RWPE2 (cell line): ENCODE results near the gene DEPDC5.
"Not testable (repeated sequence)": the region's sequence is repeated elsewhere in the genome, so short reads cannot be mapped to it uniquely, and the experiment has no call there.

ENCODE experiments used
- ATAC-seq: fragments of 200-7000 bp; cut with Tn5 transposase; 3 replicates; pipeline ENCODE4 v1.9.1; 2021; ENCODE audit warnings: low read depth
- DNase-seq: peaks from one replicate; pipeline ENCODE4 v3.0.0-alpha.2; 2020; ENCODE audit warnings: low spot score
- H3K27ac ChIP-seq: fragments of 450-650 bp; 2 replicates; pipeline ENCODE4 v1.5.1; 2017; ENCODE audit warnings: mild to moderate bottlenecking; ENCODE audit not compliant: poor library complexity, severe bottlenecking
- H3K27me3 ChIP-seq: fragments of 250-450 bp; sonication (Bioruptor Pico); 2 replicates; pipeline ENCODE4 v1.5.1; 2021; ENCODE audit warnings: mild to moderate bottlenecking, moderate library complexity; ENCODE audit not compliant: insufficient read depth, poor library complexity, severe bottlenecking
- H3K36me3 ChIP-seq: fragments of 250-450 bp; sonication (Bioruptor Pico); 2 replicates; pipeline ENCODE4 v1.5.1; 2020; ENCODE audit warnings: low read depth, mild to moderate bottlenecking, moderate library complexity
- H3K4me1 ChIP-seq: fragments of 250-450 bp; sonication (Bioruptor Pico); 2 replicates; pipeline ENCODE4 v1.5.1; 2021; ENCODE audit warnings: mild to moderate bottlenecking, moderate library complexity; ENCODE audit not compliant: insufficient read depth, poor library complexity, severe bottlenecking
- H3K4me3 ChIP-seq: fragments of 250-450 bp; sonication (Bioruptor Pico); 2 replicates; pipeline ENCODE4 v1.5.1; 2021; ENCODE audit warnings: mild to moderate bottlenecking, moderate library complexity; ENCODE audit not compliant: severe bottlenecking
- H3K9me3 ChIP-seq: fragments of 250-450 bp; sonication (Bioruptor Pico); 2 replicates; pipeline ENCODE4 v1.5.1; 2021; ENCODE audit warnings: mild to moderate bottlenecking, moderate library complexity; ENCODE audit not compliant: severe bottlenecking
- CTCF ChIP-seq: fragments of 450-650 bp; IDR thresholded peaks from one replicate; pipeline ENCODE4 v1.5.1; 2017; ENCODE audit warnings: mild to moderate bottlenecking, moderate library complexity; ENCODE audit not compliant: poor library complexity, severe bottlenecking

The DEPDC5 gene

GRCh38 chr22:31768422-31769059 lies 14.7 kb downstream of the DEPDC5 start:
- H3K36me3 ChIP-seq = peaks cover 51% of the 10 kb centered on the region
- no peak for TF ChIP-seq CTCF
- DNase-seq (no peak), ATAC-seq (no peak)
- no peaks in the 10 kb centered on the region for H3K27me3 ChIP-seq
- H3K4me3 ChIP-seq = no peak overlapping the region
- H3K27ac ChIP-seq = no peak overlapping the region
- no peaks in the 10 kb centered on the region for H3K9me3 ChIP-seq
- H3K4me1 ChIP-seq = no peaks in the 10 kb centered on the region

- Histone ChIP-seq H3K4me3 (no peak overlapping the region), H3K9me3 (no peaks in the 10 kb centered on the region), H3K4me1 (no peaks in the 10 kb centered on the region), H3K27ac (no peak overlapping the region), H3K27me3 (no peaks in the 10 kb centered on the region), H3K36me3 (peaks cover 29% of the 10 kb centered on the region)
- no peak for TF ChIP-seq CTCF
- ATAC-seq (no peak), DNase-seq (no peak)
Measured at GRCh38 chr22:31773416-31773815, 19.6 kb downstream of the DEPDC5 start.

GRCh38 chr22:31776231-31776630 lies 22.4 kb downstream of the DEPDC5 start:
- no peaks in the 10 kb centered on the region for H3K4me1 ChIP-seq
- no peak overlapping the region for H3K4me3 ChIP-seq
- H3K27ac ChIP-seq = no peak overlapping the region
- peaks cover 40% of the 10 kb centered on the region for H3K36me3 ChIP-seq
- no peaks in the 10 kb centered on the region for H3K27me3 ChIP-seq
- TF ChIP-seq CTCF = no peak
- DNase-seq = no peak
- no peaks in the 10 kb centered on the region for H3K9me3 ChIP-seq
- ATAC-seq = peak; percentile 35; the same call in 2 of the 3 replicates

GRCh38 chr22:31789803-31790202 lies 36.0 kb downstream of the DEPDC5 start:
- no peak for ATAC-seq
- no peak for TF ChIP-seq CTCF
- DNase-seq = no peak
- no peak overlapping the region for H3K4me3 ChIP-seq
- H3K27ac ChIP-seq = no peak overlapping the region
- H3K9me3 ChIP-seq = no peaks in the 10 kb centered on the region
- H3K4me1 ChIP-seq = peaks cover 6% of the 10 kb centered on the region
- H3K27me3 ChIP-seq = no peaks in the 10 kb centered on the region
- H3K36me3 ChIP-seq = peaks cover 27% of the 10 kb centered on the region

- Histone ChIP-seq H3K4me3 (no peak overlapping the region), H3K36me3 (peaks cover 22% of the 10 kb centered on the region), H3K4me1 (peaks cover 6% of the 10 kb centered on the region), H3K27me3 (no peaks in the 10 kb centered on the region), H3K9me3 (no peaks in the 10 kb centered on the region), H3K27ac (no peak overlapping the region)
- DNase-seq (no peak), ATAC-seq (no peak)
- no peak for TF ChIP-seq CTCF
Measured at GRCh38 chr22:31790240-31790639, 36.4 kb downstream of the DEPDC5 start.

GRCh38 chr22:31799358-31799757 lies 45.5 kb downstream of the DEPDC5 start:
- peak overlapping the region; percentile 72 for H3K27ac ChIP-seq
- not testable (repeated sequence) for ATAC-seq, H3K4me3 ChIP-seq, DNase-seq, H3K4me1 ChIP-seq, H3K9me3 ChIP-seq, H3K27me3 ChIP-seq
- peaks cover 46% of the 10 kb centered on the region for H3K36me3 ChIP-seq
